Activated T-cell treated with anti-CD3 and anti-CD28 coated beads, Interleukin-2, amount 50 U/mL, for 4 hours (primary cell): Measurements from ENCODE around the gene NLRC5. TPM values are rescaled to one million over a fixed set of nuclear protein-coding genes. Genes with fewer than 3 reads are reported as not detected.

Experiments used
- ATAC-seq, 2 donors: fragments of 200-7000 bp; cut with Tn5 transposase; one replicate each; pipeline ENCODE4 v1.10.0; 2021
- DNase-seq: peaks from one replicate; pipeline ENCODE4 v3.0.0-alpha.2; 2020
- H3K27me3 Mint-ChIP-seq: one replicate; pipeline ENCODE4 v1.8.0; 2021; ENCODE audit warnings: low read depth, mixed read lengths
- H3K36me3 Mint-ChIP-seq: one replicate; pipeline ENCODE4 v1.8.0; 2022; ENCODE audit warnings: mixed read lengths; ENCODE audit not compliant: insufficient read depth
- H3K4me1 Mint-ChIP-seq: one replicate; pipeline ENCODE4 v1.8.0; 2021; ENCODE audit warnings: low read depth, mixed read lengths
- H3K4me3 Mint-ChIP-seq: one replicate; pipeline ENCODE4 v1.8.0; 2021; ENCODE audit warnings: mild to moderate bottlenecking, moderate library complexity, mixed read lengths
- H3K9me3 Mint-ChIP-seq: one replicate; pipeline ENCODE4 v1.8.0; 2021; ENCODE audit warnings: mixed read lengths
- total RNA-seq, 3 donors: library from RNA; stranded (reverse); gene quantifications; one replicate each; pipeline ENCODE4 v1.2.1, GENCODE V29; 2021

Gene NLRC5
- total RNA-seq, 3 donors from 2014 or later = 143 to 180 (median 158) TPM

- H3K4me1 Mint-ChIP-seq = peaks cover 93% of the 10 kb centered on the region
- no peak overlapping the region for H3K4me3 Mint-ChIP-seq
- DNase-seq = no peak
- no peaks in the 10 kb centered on the region for H3K9me3 Mint-ChIP-seq
- ATAC-seq = no peak
- H3K36me3 Mint-ChIP-seq = peaks cover 53% of the 10 kb centered on the region
- no peaks in the 10 kb centered on the region for H3K27me3 Mint-ChIP-seq
These were observed 37.4 kb downstream of the NLRC5 start for GRCh38 chr16:57026778-57027062.

- Mint-ChIP-seq H3K4me3 (no peak overlapping the region), H3K27me3 (no peaks in the 10 kb centered on the region), H3K36me3 (peaks cover 52% of the 10 kb centered on the region), H3K4me1 (peaks cover 91% of the 10 kb centered on the region), H3K9me3 (no peaks in the 10 kb centered on the region)
- DNase-seq (no peak), ATAC-seq (no peak)
These were observed 37.7 kb downstream of the NLRC5 start for GRCh38 chr16:57027067-57027466.

GRCh38 chr16:57028086-57028485 is 38.7 kb downstream of the NLRC5 start:
- Mint-ChIP-seq H3K4me1 (peaks cover 84% of the 10 kb centered on the region), H3K4me3 (no peak overlapping the region), H3K36me3 (peaks cover 46% of the 10 kb centered on the region), H3K27me3 (no peaks in the 10 kb centered on the region), H3K9me3 (no peaks in the 10 kb centered on the region)
- DNase-seq (no peak), ATAC-seq (no peak)

GRCh38 chr16:57029161-57030160 is 40.1 kb downstream of the NLRC5 start:
- ATAC-seq = peak in 1 of 2 donors; percentile 51
- Mint-ChIP-seq H3K4me1 (peaks cover 81% of the 10 kb centered on the region), H3K36me3 (peaks cover 52% of the 10 kb centered on the region), H3K27me3 (no peaks in the 10 kb centered on the region), H3K9me3 (no peaks in the 10 kb centered on the region), H3K4me3 (no peak overlapping the region)
- no peak for DNase-seq

- Mint-ChIP-seq H3K9me3 (no peaks in the 10 kb centered on the region), H3K4me1 (peaks cover 80% of the 10 kb centered on the region), H3K4me3 (no peak overlapping the region), H3K36me3 (peaks cover 56% of the 10 kb centered on the region), H3K27me3 (no peaks in the 10 kb centered on the region)
- DNase-seq = no peak
- no peak for ATAC-seq
These were observed 41.1 kb downstream of the NLRC5 start for GRCh38 chr16:57030346-57030902.

GRCh38 chr16:57031156-57031555 is 41.8 kb downstream of the NLRC5 start:
- H3K36me3 Mint-ChIP-seq = peaks cover 62% of the 10 kb centered on the region
- DNase-seq (no peak), ATAC-seq (no peak)
- no peak overlapping the region for H3K4me3 Mint-ChIP-seq
- H3K4me1 Mint-ChIP-seq = peaks cover 80% of the 10 kb centered on the region
- no peaks in the 10 kb centered on the region for H3K9me3 Mint-ChIP-seq
- H3K27me3 Mint-ChIP-seq = no peaks in the 10 kb centered on the region

GRCh38 chr16:57032346-57032745 is 43.0 kb downstream of the NLRC5 start:
- ATAC-seq (no peak), DNase-seq (no peak)
- Mint-ChIP-seq H3K9me3 (no peaks in the 10 kb centered on the region), H3K27me3 (no peaks in the 10 kb centered on the region), H3K36me3 (peaks cover 58% of the 10 kb centered on the region), H3K4me3 (no peak overlapping the region), H3K4me1 (peaks cover 80% of the 10 kb centered on the region)

GRCh38 chr16:57032931-57033330 is 43.6 kb downstream of the NLRC5 start:
- peaks cover 80% of the 10 kb centered on the region for H3K4me1 Mint-ChIP-seq
- no peak overlapping the region for H3K4me3 Mint-ChIP-seq
- H3K9me3 Mint-ChIP-seq = no peaks in the 10 kb centered on the region
- DNase-seq = no peak
- peaks cover 57% of the 10 kb centered on the region for H3K36me3 Mint-ChIP-seq
- no peak for ATAC-seq
- H3K27me3 Mint-ChIP-seq = no peaks in the 10 kb centered on the region

- Mint-ChIP-seq H3K27me3 (no peaks in the 10 kb centered on the region), H3K4me1 (peaks cover 84% of the 10 kb centered on the region), H3K4me3 (no peak overlapping the region), H3K36me3 (peaks cover 52% of the 10 kb centered on the region), H3K9me3 (no peaks in the 10 kb centered on the region)
- ATAC-seq (no peak), DNase-seq (no peak)
These were observed 47.0 kb downstream of the NLRC5 start for GRCh38 chr16:57036315-57036714.

GRCh38 chr16:57036945-57037344 is 47.6 kb downstream of the NLRC5 start:
- H3K4me1 Mint-ChIP-seq = peaks cover 87% of the 10 kb centered on the region
- no peak for DNase-seq
- H3K4me3 Mint-ChIP-seq = no peak overlapping the region
- no peaks in the 10 kb centered on the region for H3K9me3 Mint-ChIP-seq
- H3K27me3 Mint-ChIP-seq = no peaks in the 10 kb centered on the region
- H3K36me3 Mint-ChIP-seq = peaks cover 48% of the 10 kb centered on the region
- ATAC-seq = no peak

GRCh38 chr16:57038166-57038565 is 48.8 kb downstream of the NLRC5 start:
- DNase-seq (no peak), ATAC-seq (no peak)
- Mint-ChIP-seq H3K4me3 (no peak overlapping the region), H3K4me1 (peaks cover 95% of the 10 kb centered on the region), H3K9me3 (no peaks in the 10 kb centered on the region), H3K27me3 (no peaks in the 10 kb centered on the region), H3K36me3 (peaks cover 49% of the 10 kb centered on the region)

- peak in 1 of 2 donors; percentile 2 for ATAC-seq
- DNase-seq = no peak
These were observed 49.9 kb downstream of the NLRC5 start for GRCh38 chr16:57039148-57039812.

GRCh38 chr16:57041182-57042156 is 52.1 kb downstream of the NLRC5 start:
- DNase-seq (peak; percentile 77), ATAC-seq (peak; percentile 71 to 76)
- peak overlapping the region; percentile 66 for H3K4me3 Mint-ChIP-seq
- peaks cover 84% of the 10 kb centered on the region for H3K4me1 Mint-ChIP-seq
- no peaks in the 10 kb centered on the region for H3K9me3 Mint-ChIP-seq
- no peaks in the 10 kb centered on the region for H3K27me3 Mint-ChIP-seq
- H3K36me3 Mint-ChIP-seq = peaks cover 33% of the 10 kb centered on the region

More at GRCh38 chr16:57039148-57039812, 49.9 kb downstream of the NLRC5 start:
- Mint-ChIP-seq H3K9me3 (no peaks in the 10 kb centered on the region), H3K36me3 (peaks cover 43% of the 10 kb centered on the region), H3K4me3 (peak overlapping the region; percentile 47), H3K4me1 (peaks cover 94% of the 10 kb centered on the region), H3K27me3 (no peaks in the 10 kb centered on the region)
